HL-60 (cell line): ENCODE results near the gene SPTBN5.

ENCODE experiments used
- DNase-seq, 2 experiments: peaks; one replicate each; pipeline ENCODE4 v3.0.0-alpha.2; 2010 to 2020; ENCODE audit warnings: low read depth in 1 of 2, low spot score in 1 of 2
- H3K27ac ChIP-seq: fragments of 250-450 bp; sonication (Bioruptor Pico); replicated peaks from 2 replicates; pipeline ENCODE4 v1.5.1; 2020; ENCODE audit warnings: mild to moderate bottlenecking, moderate library complexity
- H3K27me3 ChIP-seq: fragments of 250-450 bp; sonication (Bioruptor Pico); 2 replicates; pipeline ENCODE4 v1.5.1; 2021; ENCODE audit warnings: mild to moderate bottlenecking, moderate library complexity; ENCODE audit not compliant: insufficient read depth, poor library complexity, severe bottlenecking
- H3K4me3 ChIP-seq: replicated peaks from 2 replicates; pipeline ENCODE4 v1.5.1; 2011; ENCODE audit warnings: mild to moderate bottlenecking, control low read depth, low read length; ENCODE audit not compliant: insufficient read depth
- CTCF ChIP-seq: IDR thresholded peaks from one replicate; pipeline ENCODE4 v1.5.1; 2011; ENCODE audit warnings: low read length, control low read depth, inconsistent platforms; ENCODE audit not compliant: insufficient read depth
- GABPA ChIP-seq: IDR thresholded peaks from 2 replicates; pipeline ENCODE4 v1.6.1; 2012; ENCODE audit warnings: low read depth
- POLR2AphosphoS5 ChIP-seq: IDR thresholded peaks from 2 replicates; pipeline ENCODE4 v1.6.1; 2012; ENCODE audit warnings: low read depth
- REST ChIP-seq: IDR thresholded peaks from 2 replicates; pipeline ENCODE4 v1.6.1; 2012; ENCODE audit warnings: low read depth; ENCODE audit not compliant: insufficient replicate concordance
- SPI1 ChIP-seq: IDR thresholded peaks from 2 replicates; pipeline ENCODE4 v1.6.1; 2012; ENCODE audit warnings: low read depth, mild to moderate bottlenecking, borderline replicate concordance

SPTBN5 gene

DNA sequence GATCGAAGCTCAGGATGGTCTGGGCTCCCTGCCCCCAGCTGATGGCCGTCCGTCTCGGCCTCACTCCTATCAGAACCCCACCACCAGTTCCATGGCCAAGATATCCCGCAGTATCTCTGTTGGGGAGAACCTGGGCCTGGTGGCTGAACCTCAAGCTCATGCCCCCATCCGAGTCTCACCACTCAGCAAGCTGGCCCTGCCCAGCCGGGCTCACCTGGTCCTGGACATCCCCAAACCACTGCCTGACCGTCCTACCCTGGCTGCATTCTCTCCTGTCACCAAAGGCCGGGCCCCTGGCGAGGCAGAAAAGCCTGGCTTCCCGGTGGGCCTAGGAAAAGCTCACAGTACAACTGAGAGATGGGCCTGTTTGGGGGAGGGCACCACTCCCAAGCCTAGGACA is 70.4 kb downstream of the SPTBN5 start:
- Histone ChIP-seq H3K27ac (no peak overlapping the region), H3K4me3 (no peak overlapping the region), H3K27me3 (no peaks in the 10 kb centered on the region)
- no peak for TF ChIP-seq CTCF
- TF ChIP-seq SPI1, result no peak
- no peak for TF ChIP-seq REST
- TF ChIP-seq GABPA, result no peak
- TF ChIP-seq POLR2AphosphoS5, result no peak
- no peak for DNase-seq

DNA sequence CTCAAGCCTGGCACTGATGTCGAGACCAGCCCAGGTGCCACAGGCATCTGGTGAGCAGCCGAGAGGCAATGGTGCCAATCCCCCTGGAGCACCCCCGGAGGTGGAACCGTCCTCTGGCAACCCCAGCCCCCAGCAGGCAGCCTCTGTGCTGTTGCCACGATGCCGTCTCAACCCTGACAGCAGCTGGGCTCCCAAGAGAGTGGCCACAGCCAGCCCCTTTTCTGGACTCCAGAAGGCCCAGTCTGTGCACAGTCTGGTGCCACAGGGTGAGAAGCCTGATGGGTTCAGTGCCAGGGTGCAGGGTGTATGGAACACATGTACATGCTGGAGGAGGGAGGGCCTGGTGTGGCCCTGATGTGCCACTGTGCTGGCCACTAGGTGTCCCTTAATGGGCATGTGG is 70.9 kb downstream of the SPTBN5 start:
- no peak overlapping the region for H3K4me3 ChIP-seq
- no peak for TF ChIP-seq GABPA
- TF ChIP-seq CTCF, result no peak
- TF ChIP-seq SPI1, result no peak
- TF ChIP-seq REST, result no peak
- no peak for TF ChIP-seq POLR2AphosphoS5
- no peak for DNase-seq
- H3K27me3 ChIP-seq, result no peaks in the 10 kb centered on the region
- no peak overlapping the region for H3K27ac ChIP-seq

DNA sequence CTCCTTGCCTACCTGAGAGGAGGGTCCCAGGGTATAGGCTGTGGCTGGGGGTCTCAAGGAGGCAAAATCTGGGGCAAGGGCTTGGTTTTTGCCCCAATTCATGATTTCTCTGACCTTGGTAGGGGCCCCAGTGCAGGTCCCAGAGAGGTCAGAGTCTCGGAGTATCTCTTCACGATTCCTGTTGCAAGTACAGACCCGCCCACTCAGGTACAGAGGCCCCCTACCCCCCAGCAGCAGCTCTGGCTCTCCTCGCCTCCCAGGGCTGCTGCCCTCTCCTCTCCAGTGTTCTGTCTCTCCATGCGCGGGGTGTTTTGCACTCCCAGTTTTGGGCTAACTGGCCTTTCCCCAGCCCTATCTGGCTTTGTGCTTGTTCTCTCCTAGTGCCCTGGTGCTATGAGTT is 71.4 kb downstream of the SPTBN5 start:
- TF ChIP-seq GABPA (no peak), REST (no peak), CTCF (no peak), SPI1 (no peak), POLR2AphosphoS5 (no peak)
- no peaks in the 10 kb centered on the region for H3K27me3 ChIP-seq
- H3K4me3 ChIP-seq, result no peak overlapping the region
- no peak overlapping the region for H3K27ac ChIP-seq
- DNase-seq, result no peak
